GM19099 (cell line): ENCODE measurements around the gene IKZF1.

ENCODE experiments used
- POLR2A ChIP-seq: IDR thresholded peaks from 3 replicates; pipeline ENCODE4 v1.6.1; 2011; ENCODE audit warnings: low read depth; ENCODE audit not compliant: insufficient read length; ENCODE audit errors: extremely low read depth

IKZF1 gene

DNA sequence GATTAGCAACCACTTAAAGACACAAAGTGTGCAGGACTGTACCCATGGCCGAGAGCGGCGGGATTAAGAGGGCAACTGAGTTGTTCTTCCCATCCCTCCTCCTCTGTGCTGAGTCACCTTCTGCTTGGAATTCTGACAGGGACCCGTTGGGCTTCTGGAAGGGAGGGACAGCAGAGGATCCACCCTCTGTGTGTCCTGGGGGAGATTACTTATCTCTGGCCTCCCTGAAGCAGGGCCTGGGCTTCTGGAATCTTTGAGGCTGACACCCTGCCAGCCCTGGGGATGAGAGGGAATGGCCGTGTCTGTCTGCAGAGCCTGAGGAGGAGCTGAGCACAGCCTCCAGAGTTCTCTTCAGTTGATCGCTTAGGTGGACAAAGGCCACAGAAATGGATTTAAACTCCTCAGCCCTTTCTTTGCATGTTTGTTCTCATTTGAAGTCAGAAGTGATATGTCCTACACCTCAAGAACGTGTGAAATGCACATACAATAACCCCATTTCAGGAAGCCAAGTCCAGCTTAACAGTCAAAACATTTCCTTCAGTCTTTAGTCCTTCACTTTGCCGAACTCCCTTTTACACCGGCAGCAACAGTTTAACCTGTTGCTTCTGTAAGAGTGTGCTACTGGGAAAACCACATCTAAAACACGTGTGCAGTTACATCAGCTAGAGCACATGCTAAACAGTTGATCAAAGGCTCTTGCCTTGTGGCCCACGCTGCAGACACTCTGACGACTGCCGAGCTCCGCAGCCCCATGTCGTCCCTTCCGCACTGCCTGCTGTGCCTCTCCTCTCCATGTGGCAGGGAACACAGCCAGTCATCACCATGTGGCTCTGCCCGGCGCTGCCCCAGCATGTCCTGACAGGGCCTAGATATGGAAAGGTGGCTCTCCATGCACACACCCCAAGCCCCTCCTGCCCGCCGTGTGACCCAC lies 55.7 kb downstream of the IKZF1 start:
- TF ChIP-seq POLR2A = no peak

DNA sequence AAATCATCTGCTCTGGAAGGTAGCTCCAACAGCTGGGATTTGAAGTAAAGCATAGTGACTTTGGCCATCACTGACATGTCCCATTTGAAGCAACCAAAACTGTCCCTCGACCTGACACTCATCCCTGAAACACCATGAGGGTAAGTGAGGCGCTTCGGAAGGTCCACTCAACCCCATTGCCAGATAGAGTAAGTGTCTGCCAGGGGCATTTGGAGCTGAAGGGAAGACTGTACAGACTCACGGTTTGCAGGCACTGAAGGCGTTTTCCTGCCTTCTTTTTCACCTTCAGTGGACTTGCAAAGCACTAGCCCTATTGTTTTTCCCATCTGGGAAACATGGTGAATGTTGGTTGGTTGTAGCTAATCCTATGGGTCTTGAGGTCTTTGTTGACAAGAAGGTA lies 57.6 kb downstream of the IKZF1 start:
- no peak for TF ChIP-seq POLR2A

DNA sequence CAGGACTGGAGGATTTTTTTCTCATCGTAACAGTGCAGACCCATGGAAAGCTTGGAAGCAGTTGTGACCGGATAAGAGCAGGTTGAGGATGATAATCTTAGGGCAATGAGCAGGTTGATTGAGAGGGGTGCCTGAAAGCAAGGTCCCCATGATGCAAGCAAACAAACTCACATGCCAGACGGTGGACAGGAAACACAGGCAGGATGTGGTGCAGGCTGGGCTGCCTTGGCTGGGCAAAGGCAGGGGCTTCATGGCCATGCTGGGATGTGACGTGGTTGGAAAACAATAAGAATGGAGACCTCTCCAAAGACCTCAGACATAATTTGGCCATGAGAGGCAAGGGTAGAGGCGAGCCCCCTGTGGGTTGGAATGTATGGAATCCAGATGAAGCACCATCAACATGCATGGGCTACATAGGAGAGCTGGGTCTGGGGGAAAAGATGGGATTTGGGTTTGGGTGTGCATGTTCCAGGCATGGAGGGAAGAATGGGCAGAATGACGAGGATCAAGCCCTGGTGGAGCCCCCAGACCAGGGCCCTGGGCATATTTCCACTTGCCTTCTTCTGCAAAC lies 58.3 kb downstream of the IKZF1 start:
- TF ChIP-seq POLR2A = no peak

DNA sequence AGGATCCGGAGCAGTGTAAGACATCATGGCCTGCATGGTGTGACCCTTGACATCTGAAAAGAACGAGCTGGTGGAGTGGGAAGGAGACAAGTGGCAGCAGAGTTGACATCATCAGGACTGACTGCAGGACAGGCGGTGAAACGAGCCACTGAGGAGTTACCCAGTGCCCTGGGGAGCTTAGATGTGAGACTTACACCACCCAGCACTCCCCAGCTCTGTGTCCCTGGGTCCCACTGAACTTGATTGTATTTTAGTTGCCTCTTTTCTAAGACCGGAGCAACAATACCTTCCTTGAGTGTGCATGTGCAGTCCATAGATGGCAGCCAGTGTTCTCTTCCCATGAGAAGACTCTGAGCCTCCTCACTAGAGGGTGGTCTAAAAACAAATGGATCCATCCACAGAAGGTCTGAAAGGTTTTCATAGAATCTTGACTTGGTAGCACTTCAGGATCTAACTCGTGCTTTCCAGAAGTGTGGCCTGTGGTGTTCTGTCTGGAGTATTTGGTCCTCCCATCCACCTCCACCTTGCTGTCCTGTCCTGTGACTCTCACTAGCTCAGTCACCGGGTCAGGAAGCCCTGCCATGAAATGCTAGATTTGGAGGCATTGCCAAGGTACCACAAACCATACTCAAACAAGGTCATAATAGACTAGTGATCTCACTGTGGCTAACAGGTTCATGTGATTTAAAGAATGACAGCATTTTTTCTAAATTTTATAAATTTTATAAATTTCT lies 59.0 kb downstream of the IKZF1 start:
- TF ChIP-seq POLR2A = no peak

DNA sequence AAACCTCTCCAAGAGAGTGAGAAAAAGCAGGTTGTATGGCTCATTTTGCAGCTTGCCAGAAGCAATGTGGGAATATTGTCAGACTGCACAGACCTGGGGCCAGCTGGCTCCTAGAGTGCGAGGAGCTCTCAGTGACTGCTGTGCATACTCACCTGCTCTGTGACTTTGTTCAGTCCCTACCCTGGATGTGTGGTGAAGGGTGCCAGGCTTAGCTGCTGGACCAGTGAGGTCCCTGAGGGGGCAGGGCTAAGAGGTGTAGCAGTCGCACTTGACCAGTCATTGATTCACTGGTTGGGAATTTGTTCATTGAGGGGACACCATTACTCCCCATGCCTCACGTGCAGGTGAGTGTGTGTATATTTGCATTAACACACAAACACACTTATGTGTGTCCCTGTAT lies 60.1 kb downstream of the IKZF1 start:
- no peak for TF ChIP-seq POLR2A

DNA sequence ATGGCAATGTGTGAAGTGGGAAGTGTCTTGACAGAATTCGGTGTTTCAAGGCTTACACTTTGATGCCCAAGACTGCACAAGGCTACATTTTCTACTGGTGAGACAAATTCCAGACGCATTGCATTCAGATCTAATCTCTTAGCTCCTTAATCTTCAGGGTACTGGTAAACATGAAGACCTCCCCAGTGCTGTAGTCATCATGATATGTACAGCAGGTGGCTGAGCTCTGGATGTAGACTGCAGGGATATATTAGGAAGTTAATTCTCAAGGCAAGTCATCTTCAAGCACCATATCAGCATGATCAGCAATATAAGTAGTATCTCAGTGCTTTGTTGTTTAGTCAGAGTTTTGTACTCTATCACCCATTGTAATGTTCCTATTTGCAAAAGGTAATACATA lies 61.8 kb downstream of the IKZF1 start:
- no peak for TF ChIP-seq POLR2A

DNA sequence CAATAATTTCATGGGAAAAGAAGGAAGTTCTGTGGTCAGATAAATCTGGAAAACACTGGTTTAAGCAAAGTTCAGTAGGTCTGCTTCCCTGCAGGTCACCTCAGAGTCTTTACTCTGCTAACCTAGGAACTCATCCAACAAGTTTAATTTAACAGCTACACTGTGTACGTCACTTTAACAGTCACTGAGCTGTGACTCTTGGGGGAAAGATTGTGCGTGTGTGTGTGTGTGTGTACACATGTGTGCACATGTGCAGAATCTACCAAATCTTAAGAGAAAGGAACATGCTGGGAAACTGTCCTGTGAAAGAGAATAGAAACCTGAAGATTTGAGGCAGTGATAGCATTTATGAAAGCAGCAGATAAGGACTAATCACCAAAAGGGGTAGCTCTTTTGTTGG lies 62.6 kb downstream of the IKZF1 start:
- TF ChIP-seq POLR2A = no peak

DNA sequence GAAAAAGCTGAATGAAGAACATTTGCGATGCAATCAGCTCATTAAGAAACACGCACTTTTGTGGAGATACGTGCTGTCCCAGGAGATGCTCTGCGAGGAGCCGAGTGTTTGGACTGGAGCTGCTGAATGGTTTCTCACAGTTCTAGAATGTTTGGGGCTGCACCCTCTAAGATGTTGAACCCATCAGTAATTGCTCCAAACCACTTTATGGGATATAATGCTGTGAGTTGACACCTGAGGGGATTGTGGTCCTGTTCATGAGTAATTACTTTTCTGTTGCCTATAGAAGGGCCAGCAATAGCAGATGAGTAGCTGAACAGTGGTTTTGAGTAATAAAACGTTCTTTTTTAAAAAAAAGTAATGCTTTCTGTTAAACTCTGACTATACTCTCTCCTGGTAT lies 63.1 kb downstream of the IKZF1 start:
- TF ChIP-seq POLR2A = no peak

DNA sequence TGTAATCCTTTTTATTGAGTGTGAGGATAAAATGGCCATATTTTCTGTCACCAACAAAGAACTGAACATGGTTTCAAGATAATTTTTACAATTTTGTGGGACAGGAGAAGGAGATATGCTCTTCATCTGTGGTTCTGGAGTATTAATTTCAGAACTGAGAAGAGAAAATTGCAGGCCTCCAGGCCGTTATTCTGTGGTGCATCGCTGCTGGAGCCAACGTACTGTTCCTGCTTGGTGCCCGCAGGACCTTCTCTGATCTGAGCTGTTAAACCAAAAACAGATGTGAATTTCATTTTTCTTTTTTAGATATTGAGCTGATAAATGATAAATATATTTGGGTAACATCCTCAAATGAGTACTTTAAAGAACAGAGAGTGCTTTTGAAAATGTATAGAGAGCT lies 63.9 kb downstream of the IKZF1 start:
- no peak for TF ChIP-seq POLR2A

DNA sequence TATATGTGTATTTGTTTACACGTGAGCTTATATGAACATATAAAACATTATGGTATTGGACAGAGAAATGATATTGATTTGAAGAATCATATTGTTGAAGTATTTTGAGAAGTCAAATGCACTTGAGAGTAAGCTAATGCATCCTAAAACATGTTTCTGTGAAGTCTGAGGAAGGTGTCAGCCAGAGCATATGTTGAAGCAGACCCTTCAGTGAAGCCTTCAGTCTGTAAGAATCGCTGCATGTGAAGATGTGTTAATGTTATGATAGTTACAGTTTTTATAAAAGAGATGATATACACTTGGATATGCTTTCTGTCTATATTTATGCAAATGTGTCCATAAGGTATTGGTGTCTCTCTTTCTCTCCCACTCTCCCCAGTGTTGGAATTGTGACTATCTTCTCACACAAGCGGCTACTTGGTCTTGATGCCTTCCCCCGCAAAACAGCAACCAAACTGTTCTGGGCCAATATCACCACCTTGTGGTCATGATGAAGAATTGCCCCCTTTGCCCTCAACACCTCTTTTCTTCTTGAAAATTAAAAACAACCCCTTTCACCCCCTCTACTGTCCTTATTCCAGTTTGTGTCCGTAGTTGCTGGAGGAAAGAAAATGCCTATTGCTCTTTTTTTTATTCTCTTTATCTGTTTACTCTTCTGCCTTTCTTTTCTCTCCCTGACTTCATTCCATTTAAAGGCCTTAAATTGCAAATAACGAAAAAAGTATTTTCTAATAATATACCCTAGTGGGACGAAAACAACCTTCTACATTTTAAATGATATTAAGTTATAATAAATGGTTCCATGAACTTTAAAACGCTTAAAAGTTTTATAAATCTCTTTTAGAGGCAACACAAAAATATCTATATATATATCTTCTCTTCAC lies 64.9 kb downstream of the IKZF1 start:
- no peak for TF ChIP-seq POLR2A

DNA sequence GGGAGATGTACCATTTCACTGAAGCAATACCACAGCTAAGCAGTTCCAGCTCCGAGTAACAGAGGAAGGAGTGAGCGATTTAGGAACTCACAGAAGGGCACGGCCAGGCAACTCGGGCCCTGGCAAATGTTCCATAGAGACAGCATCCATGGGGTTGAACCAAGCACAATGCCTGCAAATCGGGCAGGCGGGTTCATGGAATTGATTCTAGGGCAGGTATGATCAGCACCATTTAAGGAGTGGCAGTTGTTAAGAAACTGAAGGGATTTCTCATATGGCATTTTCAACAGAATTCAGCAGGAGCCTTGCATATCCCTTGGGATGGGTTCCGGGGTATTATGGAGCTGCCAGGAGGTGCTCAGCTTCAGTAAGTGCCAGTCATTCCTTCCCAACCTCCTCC lies 66.4 kb downstream of the IKZF1 start:
- no peak for TF ChIP-seq POLR2A

DNA sequence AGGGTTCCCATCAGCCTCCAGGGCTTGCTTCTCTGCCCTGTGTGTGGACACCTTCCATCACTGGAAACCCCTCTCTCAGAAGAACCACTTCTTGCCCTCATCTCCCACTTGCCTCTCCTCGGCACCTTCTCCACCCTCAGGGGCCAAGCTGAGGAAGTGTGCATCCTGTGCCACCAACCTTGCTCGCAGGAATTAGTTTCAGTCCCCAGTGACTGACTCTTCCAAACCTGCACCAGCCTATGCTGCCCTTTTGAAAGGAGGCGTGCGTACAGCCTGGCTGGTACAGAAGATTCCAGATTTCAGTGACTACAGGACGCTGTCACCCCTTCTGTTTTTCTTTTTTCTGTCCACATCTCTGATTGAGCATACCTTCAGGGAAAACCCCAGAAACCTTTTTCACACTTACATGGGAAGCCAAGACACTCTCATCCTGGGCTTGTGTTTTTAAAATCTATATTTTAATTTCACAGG lies 67.1 kb downstream of the IKZF1 start:
- TF ChIP-seq POLR2A = no peak

DNA sequence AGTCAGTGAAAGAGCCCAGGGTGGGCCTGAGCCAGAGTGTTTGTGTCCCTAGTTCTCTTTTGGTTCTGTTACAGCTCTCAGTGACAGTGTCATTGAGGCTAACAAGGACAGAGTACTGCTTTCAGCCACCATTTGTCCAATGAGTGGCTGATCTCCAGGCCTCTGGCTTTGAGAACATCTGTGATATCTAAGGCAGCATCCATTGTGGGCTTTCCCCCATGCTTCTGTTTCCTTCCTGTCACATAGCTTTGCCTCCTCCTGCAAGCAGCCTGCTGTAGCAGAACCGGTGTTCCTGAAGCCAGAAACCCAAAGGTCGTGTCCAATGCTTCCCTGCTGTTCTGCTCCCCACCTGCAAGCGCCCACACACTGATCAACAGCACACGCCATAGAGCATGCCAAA lies 68.4 kb downstream of the IKZF1 start:
- TF ChIP-seq POLR2A = no peak

DNA sequence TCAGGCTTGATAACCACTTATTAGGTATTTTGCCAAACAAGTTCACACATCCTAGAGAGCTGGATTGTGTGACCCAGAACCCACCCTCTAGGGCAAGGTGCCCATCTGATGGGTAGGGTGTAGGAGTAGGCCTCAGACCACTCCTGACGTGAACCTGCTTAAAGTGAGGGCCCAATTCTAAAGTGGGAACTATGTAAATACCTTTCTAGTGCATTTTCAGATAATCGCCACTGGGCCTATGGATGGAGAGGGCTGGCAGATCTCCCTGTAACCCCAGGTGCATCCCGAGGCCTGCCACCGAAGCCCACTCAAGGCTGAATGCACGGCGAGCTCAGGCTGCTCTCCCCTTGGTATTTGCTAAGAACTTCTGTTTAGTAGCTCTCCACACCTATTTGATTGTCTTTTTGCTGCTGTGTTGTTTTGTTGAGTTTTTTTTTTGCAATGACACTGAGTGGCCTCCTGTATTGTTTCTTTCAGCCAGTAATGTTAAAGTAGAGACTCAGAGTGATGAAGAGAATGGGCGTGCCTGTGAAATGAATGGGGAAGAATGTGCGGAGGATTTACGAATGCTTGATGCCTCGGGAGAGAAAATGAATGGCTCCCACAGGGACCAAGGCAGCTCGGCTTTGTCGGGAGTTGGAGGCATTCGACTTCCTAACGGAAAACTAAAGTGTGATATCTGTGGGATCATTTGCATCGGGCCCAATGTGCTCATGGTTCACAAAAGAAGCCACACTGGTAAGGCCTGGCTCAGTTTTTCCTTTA lies 71.7 kb downstream of the IKZF1 start:
- no peak for TF ChIP-seq POLR2A
